Hematopoietic multipotent progenitor cell (in vitro differentiated cells): ENCODE data around the gene CCDC141. TPM values are rescaled to one million over a fixed set of nuclear protein-coding genes. Genes with fewer than 3 reads are reported as not detected.

Experiments
- DNase-seq, 3 donors: peaks; one replicate each; pipeline ENCODE4 v3.0.0-alpha.2; 2011 to 2015; ENCODE audit warnings: low read depth in 2 of 3, low spot score in 2 of 3
- total RNA-seq: library from RNA; depleted of rRNA; stranded (reverse); fragments of >200 nt; gene quantifications from one replicate; pipeline ENCODE4 v1.2.3, GENCODE V29; 2012

Gene CCDC141
- total RNA-seq, 1 donor: 0.54 TPM

DNA sequence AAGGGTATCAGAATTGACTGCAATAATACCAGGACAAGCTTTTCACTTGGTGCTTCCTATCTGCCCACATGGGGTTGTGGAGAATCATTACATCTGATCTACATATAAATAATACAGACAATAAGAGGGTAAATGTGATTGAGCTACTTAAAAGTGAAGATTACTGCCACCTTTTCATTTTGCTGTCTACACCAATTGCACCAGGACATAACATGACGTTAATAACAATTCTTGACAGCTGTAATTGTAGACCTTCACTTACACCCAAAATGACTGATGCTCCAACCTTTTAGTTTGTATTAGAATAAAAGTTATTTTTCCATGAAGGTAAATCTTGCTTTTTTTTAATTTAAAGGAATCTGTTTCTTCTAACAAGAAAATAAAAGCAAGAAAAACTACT lies 206.2 kb downstream of the CCDC141 start:
- DNase-seq: no peak

DNA sequence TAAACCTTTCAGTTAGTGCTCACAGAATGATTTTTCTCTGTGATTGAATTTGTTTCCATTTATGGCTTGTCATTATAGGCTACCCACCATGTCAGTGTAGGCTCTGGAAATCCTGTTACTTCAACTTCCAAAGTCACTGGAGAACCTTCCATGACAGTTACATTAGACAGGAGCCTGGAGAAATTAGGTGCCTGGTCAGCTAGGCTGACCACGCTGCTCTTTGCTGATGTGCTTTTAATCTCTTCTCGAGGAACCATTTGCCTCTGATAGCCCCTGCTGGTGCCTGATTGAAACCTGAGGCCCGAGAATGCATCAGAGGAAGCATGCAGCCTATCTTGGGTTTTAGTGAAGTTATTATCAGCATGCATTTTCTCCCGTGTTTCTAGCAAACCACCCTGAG lies 213.1 kb downstream of the CCDC141 start:
- no peak for DNase-seq

DNA sequence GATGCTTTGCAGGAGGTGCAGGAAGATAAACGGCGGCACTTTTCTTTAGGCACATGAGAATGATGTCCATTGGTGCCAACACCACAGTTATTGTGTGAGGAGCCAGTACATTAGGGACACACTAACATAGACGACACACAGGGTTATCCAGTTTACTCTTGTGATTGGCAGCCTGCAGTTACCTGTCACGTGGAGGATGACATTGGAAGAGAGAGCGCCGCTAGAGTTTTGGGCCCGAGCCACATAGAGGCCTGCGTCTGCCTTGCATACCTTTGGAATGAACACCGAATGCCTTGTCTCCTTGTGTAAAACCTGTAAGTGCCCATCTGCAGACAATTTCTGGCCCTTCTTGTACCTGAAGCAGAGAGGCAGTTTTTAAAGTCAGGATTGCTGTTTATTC lies 215.9 kb downstream of the CCDC141 start:
- no peak for DNase-seq

DNA sequence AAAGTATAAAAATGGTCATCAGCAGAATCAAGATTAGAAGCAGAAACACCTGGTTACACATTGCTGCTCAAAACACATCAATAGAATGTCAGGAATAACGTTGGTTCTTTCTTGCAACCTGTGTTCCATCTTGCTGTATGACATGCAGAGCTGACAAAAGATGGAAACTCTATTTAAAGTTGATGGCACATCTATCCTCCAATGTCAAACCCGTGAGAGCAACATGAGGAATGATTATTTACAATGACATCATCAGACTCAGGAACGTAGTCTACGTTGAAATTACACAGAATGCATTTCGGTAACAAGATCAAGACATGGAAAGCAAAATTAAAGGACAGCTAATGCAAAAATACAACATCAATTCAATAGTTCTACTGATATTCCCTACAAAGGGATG lies 216.6 kb downstream of the CCDC141 start:
- no peak for DNase-seq

DNA sequence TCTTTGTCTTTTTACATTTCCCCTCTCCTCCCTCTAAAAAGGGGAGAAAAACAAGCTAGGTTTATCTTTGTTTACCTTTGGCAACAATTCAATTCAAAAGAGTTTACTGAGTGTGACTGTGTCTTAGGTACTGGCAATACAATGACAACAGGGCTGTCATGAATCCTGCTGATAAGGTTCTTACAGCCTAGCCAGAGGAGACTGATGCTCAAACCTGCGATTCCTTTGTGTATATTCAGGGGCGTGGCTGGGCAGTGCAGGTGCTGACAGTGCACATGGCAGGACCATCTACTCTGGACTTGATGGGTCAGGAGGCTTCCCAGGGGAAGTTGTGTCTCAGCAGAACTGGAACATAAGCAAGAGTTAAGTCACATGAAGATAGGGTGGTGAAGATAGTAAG lies 219.5 kb downstream of the CCDC141 start:
- DNase-seq: no peak

DNA sequence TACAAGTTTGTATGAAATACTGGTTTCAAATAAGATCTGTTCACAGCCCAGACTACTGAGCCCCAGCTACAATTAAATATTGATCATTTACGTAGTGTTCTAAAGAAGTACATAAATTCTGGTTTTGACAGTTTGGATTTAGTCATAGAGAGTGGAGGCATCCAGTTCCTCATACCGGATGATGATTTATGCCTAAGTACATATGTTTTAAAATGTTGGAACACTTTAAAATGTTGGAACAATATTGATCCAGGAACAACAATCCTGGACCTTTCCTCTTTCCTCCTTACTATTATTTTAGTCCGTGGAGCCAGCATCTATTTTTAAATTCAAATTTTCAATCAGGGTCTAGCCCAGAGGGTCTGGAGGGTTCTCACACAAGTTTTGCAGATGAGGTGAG lies 220.0 kb downstream of the CCDC141 start:
- DNase-seq: no peak

DNA sequence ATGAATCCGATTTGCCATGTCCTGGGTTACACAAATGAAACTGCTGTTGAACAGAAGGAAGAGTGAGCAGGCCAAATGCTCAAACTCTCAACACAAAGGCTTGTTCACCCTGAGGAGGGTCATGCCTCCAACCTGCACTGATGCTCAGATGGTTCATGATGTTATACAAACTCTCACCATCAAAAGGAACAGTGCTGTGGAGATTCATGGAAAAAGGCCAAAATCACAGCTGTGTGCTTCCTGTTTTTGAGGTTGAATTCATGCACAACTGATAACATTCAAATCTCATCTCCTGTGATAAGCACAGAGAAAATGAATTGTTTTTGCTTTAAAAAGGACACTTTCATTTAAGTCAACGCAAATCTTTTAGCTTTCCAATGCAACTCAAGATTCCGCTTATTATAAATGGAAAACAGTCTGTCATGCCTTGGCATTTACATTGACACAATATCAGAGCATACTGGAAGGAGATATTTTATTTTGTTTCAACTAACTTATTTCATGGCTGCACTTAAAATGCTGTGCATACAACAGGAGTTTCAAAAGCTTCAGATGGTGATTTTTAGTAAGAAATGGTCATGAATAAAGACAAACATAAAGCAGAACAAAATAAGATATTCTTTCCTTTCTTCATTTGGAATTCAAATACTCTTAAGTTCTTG lies 220.5 kb downstream of the CCDC141 start:
- peak in 1 of 3 donors; percentile 50 for DNase-seq

DNA sequence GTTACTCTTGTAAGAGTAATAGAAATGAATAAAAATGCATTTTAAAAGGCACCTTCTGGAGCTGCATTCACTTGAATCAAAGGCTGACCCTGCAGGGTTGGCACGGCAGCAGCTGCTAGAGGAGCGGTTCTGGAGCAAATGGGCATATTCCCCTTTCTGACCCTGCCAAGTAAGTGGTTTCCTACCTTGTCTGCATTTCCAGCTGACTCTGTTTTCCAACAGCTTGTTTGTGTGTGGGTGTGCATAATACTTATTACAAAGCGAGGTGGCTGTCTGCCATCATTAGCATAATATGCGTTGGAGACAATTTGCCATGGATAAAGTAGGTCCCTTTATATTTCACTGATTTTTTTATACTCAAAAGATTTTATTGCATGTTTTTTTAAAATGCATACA lies 221.5 kb downstream of the CCDC141 start:
- DNase-seq: no peak

DNA sequence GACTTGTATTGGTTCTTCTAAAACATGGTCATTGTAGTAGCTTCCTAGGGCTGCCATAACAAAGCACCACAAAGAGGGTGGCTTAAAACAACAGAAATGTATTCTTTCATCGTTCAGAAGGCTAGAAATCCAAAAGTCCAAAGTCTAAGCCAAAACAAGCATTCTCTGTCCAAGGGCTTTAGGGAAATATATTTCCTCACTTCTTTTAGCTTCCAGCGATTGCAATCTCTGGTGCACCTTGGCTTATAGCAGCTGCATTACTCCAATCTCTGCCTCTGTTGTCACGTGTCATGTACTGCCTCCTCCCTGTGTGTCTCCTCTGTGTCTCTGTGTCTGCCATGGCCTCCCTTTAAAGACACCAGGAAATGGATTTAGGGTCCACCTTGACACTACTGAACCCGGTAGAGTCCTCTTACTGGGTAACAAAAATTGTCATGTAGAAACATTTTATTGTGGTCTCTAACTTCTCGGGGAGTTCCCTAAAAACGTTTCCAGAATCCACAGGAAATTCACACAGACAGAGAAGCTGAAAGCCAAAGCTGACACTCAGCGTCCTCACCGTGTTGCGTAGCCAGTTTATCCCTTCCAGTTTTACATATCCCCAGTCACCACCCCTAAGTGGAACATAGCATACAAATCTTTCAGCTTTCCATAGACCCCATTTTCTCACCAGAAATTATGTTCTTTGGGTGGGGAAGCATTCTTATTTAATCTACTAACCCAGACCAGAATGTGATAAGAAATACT lies 222.0 kb downstream of the CCDC141 start:
- DNase-seq: no peak

DNA sequence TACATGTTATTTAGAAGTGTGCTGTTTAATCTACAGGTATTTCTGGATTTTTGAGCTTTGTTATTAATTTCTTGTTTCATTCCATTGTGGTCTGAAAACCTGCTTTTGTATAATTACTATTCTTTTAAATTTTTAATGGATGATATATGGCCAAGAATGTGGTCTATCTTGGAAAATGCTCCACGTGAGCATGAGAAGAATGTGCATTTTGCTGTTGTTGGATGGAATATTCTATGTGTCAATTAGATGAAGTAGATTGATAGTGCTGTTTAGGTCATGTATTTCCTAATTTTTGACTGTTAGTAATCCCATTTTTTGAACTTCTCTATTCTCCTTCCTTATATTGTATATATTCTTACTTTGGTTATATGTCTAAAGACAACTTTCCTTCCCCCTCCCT lies 222.8 kb downstream of the CCDC141 start:
- no peak for DNase-seq

DNA sequence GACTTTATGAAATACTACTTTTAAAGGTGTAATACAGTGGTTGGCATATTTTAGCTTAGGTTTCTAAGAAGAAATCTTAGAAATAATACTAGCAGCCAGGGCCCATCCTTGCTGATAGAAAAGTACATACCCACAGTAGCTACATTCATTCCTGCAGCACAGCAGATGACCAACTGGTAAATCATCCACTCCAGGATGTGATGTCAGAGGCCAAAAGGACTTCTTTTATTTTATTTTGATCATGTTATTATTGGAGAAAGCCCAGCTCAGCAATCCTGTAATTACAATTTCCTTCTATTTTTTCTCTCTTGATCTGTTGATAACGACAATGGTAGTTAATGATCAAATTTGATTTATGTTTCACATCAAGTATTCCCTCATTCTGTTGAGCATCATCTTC lies 224.8 kb downstream of the CCDC141 start:
- DNase-seq: no peak

DNA sequence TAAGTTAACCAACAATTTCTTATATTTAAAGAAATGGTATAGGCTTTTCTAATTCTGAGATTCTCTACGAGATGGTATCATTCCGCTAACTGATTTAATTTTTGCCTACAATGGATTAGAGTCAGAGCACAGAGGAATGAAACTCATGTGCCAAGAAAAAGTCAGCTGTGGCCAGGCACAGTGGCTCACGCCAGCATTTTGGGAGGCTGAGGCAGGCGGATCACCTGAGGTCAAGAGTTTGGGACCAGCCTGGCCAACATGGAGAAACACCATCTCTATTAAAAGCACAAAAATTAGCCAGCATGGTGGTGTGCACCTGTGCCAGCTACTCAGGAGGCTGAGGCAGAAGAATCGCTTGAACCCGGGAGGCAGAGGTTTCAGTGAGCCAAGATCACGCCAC lies 225.8 kb downstream of the CCDC141 start:
- DNase-seq: no peak

DNA sequence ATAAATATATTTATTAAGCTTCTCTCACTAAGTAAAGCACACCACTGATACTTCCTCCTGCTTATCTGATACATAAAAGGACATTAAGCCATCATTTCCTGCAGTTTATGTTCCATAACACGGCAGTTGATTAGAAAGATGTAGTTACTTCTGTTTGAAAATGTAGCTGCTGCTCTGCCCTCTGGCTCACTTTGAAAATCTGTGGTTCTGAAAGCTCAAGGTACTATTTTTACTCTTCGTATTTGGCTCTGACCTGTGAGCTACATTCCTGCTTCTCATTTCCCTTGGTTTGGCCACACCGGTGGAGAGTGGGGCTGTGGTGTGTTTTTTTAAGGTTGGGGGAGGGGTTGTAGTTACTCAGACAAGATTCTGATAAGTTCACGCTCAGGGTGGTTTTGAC lies 229.9 kb downstream of the CCDC141 start:
- peak in 1 of 3 donors; percentile 44 for DNase-seq

DNA sequence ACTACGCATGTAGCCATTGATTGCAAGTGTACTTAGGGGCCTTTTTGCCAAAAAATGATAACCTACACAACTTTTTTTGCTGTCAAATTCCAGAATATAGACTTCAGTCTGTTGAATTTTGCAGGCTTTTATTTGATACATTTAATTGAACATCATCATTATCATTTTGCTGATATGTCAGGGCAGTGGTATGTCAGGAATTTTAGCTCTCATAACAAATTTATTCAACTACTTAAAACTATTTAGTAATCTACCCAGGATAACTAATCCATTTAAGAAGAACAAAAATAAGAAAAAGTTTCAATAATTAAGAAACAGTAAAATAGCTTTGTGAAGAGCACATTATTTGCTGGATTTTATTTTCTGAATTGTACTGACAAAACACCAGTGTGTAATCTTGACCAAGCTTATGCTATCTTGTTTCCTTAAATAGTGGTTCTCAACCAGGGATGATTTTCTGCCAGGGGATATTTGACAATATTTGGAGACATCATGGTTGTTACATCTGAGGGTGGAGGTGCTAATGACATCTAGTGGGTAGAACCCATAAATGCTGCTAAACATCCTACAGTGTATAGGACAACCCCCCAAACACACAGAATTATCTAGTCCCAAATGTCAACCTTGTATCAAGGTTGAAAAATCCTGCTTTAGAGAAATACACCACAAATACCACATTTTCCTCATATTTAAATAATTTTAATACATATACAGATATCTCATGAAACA lies 230.6 kb downstream of the CCDC141 start:
- no peak for DNase-seq

DNA sequence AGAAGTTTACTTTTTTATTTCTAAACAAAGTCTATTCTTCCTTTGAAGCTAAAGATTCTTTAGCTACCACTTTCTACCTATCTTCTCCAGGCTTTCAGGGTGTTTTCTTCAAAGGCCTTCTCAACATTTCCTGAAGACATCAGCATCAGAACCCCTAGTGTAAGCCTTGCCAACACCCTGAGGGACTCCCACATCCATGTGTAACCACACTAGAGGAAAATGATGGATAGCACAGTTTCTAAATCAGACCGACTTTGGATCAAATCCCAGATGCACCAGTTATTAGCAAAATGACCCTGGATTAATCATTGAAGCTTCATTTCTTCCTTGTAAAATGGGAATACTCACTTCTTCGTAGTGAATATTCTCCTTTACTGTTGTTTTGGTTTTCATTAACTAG lies 238.0 kb downstream of the CCDC141 start:
- no peak for DNase-seq

DNA sequence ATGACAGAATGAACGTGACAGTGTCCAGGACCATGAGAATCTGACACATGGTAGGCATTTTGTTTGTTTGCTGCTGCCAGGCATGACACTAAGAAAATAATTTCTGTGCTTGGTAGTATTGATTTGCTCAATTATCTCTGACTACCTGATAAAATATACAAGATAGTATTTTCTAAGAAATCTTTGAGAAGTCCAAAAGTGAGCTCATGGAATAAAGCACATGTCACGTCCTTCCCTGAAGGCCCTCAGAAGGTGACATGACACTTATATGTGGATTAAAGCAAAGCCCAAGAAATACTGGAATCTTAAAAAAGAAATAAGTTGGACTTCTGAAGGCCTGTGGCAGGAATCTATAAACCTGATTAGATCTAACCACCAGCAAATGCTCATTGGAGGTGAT lies 238.9 kb downstream of the CCDC141 start:
- no peak for DNase-seq

DNA sequence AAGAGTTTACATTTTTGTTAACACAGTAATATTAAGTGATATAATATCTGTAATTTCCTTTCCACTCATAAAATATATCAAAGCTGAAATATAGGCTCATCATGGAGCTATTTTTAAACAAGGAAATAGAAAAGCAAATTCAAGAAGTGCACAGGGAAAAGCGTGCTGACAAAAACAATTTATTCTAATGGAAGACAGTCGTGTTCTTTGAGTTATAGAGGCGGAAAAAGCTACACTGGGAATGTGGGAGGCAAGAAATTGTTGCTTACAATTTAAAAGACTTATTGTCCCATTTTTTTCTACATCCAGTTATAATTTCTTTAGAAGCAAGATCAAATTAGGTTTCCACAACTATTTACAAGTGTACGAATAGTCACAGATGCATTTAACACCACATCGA lies 239.5 kb downstream of the CCDC141 start:
- no peak for DNase-seq

DNA sequence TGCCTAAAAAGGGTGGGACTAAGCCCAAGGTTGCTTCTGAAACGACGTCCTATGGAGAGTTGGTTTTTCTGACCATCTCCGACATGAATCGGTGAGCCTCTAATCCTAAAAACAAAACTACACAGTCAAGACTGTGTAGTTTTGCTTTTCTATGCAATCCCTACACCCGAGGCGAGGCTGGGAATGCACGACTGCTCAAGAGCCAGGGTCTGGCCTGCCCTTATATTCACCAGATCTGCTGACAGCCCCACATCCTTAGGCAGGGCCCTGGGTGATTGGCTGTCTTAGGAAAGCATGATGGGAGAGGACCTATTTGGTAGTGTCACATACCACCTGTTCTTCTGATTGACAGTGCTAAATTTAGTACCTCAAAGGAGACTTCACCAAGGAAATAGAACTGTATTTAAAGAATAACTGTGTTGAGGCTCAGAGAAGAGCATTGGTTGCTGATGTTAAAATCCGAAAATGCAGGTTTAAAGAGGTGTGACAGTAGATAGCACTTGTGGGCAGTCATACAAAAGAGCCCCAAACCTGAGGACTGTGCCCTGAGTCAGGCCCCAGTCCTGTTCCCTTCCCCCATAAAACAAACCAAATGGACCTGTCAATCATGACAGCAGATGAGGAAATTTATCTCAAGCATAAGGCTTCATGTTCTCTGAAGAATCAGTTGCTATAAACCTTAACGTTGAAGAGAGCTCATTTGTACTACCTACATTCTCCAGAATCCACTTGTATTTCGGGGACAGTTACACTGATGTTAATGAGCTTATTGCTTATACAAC lies 242.5 kb downstream of the CCDC141 start, which contains the start of gene TTN:
Gene TTN, minus strand, starts transcription at position 197 of the 782 bp plus-strand sequence. CDS start 2,781 bp downstream, outside the sequence.
- DNase-seq: no peak

DNA sequence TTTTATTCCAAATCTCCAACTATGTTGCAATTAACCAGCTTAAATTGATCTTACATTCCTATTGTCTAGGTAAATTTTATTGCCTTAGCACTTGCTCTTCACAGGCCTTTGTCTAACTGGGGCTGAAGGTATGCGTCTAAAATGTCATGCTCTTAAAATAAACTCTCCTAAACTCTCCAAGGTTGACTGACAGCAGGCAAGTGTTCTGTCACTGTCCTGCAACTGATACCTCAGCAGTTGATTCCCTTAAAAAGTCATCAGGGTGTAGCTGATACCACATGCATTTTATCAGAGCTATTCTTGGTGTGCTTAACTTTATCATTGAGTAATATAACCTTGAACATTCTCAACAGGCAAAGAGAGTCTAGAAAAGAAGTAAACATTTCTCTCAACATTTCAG lies 243.4 kb downstream of the CCDC141 start:
- DNase-seq: no peak

DNA sequence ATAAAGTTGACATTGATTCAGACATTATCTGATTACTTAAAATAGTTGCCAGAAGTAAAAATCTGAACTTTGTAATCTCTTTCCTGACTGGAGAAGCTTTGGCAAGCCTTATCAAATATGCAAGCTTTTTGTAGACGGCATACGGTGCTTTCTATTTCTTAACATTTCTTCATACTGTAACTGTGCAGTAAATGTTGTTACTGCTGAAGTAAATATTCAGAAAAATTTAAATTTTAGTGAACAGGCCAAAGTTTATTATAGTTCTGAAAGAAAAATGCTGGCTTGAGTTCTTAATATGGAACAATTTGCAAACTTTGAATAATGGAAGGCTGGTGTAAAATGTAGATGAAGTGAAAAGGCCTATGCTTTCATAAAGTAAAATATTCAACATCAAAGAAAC lies 244.5 kb downstream of the CCDC141 start:
- DNase-seq: no peak

DNA sequence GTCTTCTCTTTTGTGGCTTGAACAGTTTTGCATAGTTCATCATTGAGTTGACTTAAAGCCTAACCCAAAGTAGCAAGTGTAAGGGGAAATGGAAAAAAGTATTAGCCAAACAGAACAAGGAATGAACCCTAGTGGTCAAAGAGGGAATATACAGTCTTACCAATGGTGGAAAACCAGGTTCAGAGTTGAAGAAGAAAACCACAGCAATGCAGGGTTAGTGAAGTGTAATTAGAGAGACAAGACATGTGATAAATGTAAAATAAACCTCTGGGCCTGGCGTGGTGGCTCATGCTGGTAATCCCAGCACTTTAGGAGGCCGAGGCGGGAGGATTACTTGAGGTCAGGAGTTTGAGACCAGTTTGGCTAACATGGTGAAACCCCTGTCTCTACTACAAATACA lies 245.1 kb downstream of the CCDC141 start:
- peak in 1 of 3 donors; percentile 26 for DNase-seq
